Heart right ventricle (tissue), 16 donors: ENCODE results near the gene TRABD2B. TPM values are rescaled to one million over a fixed set of nuclear protein-coding genes. Genes with fewer than 3 reads are reported as not detected.

Experiments
- ATAC-seq, 8 donors: fragments of 200-7000 bp; cut with Tn5 transposase; one replicate each; pipeline ENCODE4 v1.9.1; 2020; ENCODE audit warnings: mild to moderate bottlenecking in 8 of 8, moderate library complexity in 8 of 8, moderate number of reproducible peaks in 1 of 8
- DNase-seq, 2 donors: peaks; one replicate each; pipeline ENCODE4 v3.0.0-alpha.2; 2020
- H3K27ac ChIP-seq, 10 donors: fragments of 200-600 bp; sonication (generic) in 2 of 10; one replicate each; pipeline versions ENCODE4 v1.5.0 to v1.8.0; 2020 to 2022; ENCODE audit warnings: mild to moderate bottlenecking in 3 of 10
- H3K27me3 ChIP-seq, 7 donors: fragments of 200-600 bp; one replicate each; pipeline ENCODE4 v1.8.0; 2021 to 2022; ENCODE audit warnings: mild to moderate bottlenecking in 2 of 7
- H3K36me3 ChIP-seq, 9 donors: fragments of 200-600 bp; sonication (generic) in 1 of 9; one replicate each; pipeline versions ENCODE4 v1.5.0 to v1.8.0; 2020 to 2022; ENCODE audit warnings: mild to moderate bottlenecking in 2 of 9
- H3K4me1 ChIP-seq, 9 donors: fragments of 200-600 bp; sonication (generic) in 1 of 9; one replicate each; pipeline versions ENCODE4 v1.5.0 to v1.8.0; 2020 to 2022; ENCODE audit warnings: mild to moderate bottlenecking in 4 of 9
- H3K4me3 ChIP-seq, 10 donors: fragments of 200-600 bp; sonication (generic) in 2 of 10; one replicate each; pipeline versions ENCODE4 v1.5.0 to v1.8.0; 2020 to 2022; ENCODE audit warnings: mild to moderate bottlenecking in 7 of 10, moderate library complexity in 2 of 10
- H3K9me3 ChIP-seq, 11 donors: fragments of 200-600 bp in 10 of 11; sonication (generic) in 2 of 11; one replicate each; pipeline versions ENCODE4 v1.5.0 to v1.8.0; 2013 to 2022; ENCODE audit warnings: mild to moderate bottlenecking in 2 of 11, control low read depth in 1 of 11, moderate library complexity in 1 of 11
- CTCF ChIP-seq, 9 donors: fragments of 200-600 bp; sonication (generic) in 2 of 9; IDR thresholded peaks; one replicate each; pipeline versions ENCODE4 v1.5.0 to v1.8.0; 2021 to 2022; ENCODE audit warnings: antibody characterized with exemption in 9 of 9, mild to moderate bottlenecking in 5 of 9, moderate library complexity in 1 of 9
- WGBS, 2 donors: extraction: QIAGEN DNeasy Blood & Tissue Kit; methylation state at CpG; one replicate each; pipeline ENCODE4 v1.1.7; 2013; ENCODE audit warnings: inconsistent platforms in 1 of 2; 5-methylcytosine and 5-hydroxymethylcytosine counted together
- intact Hi-C, 10 donors: fragments of 100-400 bp; cut with DNase I; formaldehyde crosslinking; loops; one replicate each; pipeline versions ENCODE4 v1.11.1 to v1.14.2; 2022
- polyA plus RNA-seq, 2 donors: library from polyadenylated mRNA; stranded (reverse); fragments of 200-250 nt; gene quantifications; one replicate each; pipeline ENCODE4 v1.2.3, GENCODE V29; 2013
- total RNA-seq, 10 donors: library from RNA; stranded (reverse); fragmentation: NEBNext Ultra II Directional in 3 of 10; extraction: Animal tissue kit (Norgen Biotek cat#: 25700) in 3 of 10; gene quantifications; one replicate each; pipeline versions ENCODE4 v1.2.1 to v1.2.4, GENCODE V29; 2021 to 2023
- donor health status: Arrhythmogenic right ventricular cardiomyopathy.
- donor health status: ischemic (EF 13 %, LVEDD 7.1; RV severe dilation, severe dysfunction).
- donor health status: healthy with polysubstance abuse.
- donor health status: DM: no; HTN: yes; CAD: no.
- donor health status: DM: no; HTN: no; CAD: no.
- donor health status: ischemic (EF 25% LVEDD 6.9; RV normal size, moderate dysfunction).
- donor health status: ischemic (EF 25% LVEDD 5.7; RV mildly dilated, moderate dysfunction).
- donor health status: healthy.
- donor health status: DM: yes; HTN: yes; CAD: no.
- donor health status: Ischemic cardiomyopathy.
- donor health status: ischemic (EF 35%, LVEDD 5.7; RV mildly dilated, moderate dysfunction).
- donor health status: nonischemic (EF 11% LVEDD 7.7; RV severe dilation, severe dysfunction).
- donor health status: DM: yes; HTN: yes; CAD: no.
- donor health status: PGD.
- donor health status: ischemic (EF 29% LVEDD 5.4; RV normal size, mild dysfunction).
- donor health status: nonischemic (EF 23%, LVEDD 6.1; RV moderate dilation, normal function).

The TRABD2B gene
- total and polyA plus RNA-seq, 12 donors: 0.21 to 1.1 (median 0.53) TPM

- Histone ChIP-seq H3K36me3 (no peaks in the 10 kb centered on the region), H3K9me3 (no peaks in the 10 kb centered on the region), H3K27ac (no peak overlapping the region), H3K27me3 (no peaks in the 10 kb centered on the region), H3K4me3 (no peak overlapping the region), H3K4me1 (peaks cover 0 to 4% (median 0%) of the 10 kb centered on the region in 9 donors)
- no peak for TF ChIP-seq CTCF (IDR thresholded peaks at IDR 0.05)
- WGBS, 2 donors: 85 to 94% methylated on average over 3 of the region's 3 CpGs
- DNase-seq: no peak
- intact Hi-C loops: no loop called here
- no peak for ATAC-seq
Observed at GRCh38 chr1:47969478-47969877, 27.7 kb downstream of the TRABD2B start.

- intact Hi-C loops: no loop called here
- no peaks in the 10 kb centered on the region for H3K9me3 ChIP-seq
- TF ChIP-seq CTCF (IDR thresholded peaks at IDR 0.05): no peak
- H3K27me3 ChIP-seq: no peaks in the 10 kb centered on the region
- ATAC-seq (no peak), DNase-seq (no peak)
- peaks cover 0 to 6% (median 0%) of the 10 kb centered on the region in 9 donors for H3K4me1 ChIP-seq
- 94 to 98% methylated on average over 3 of the region's 3 CpGs for WGBS, 2 donors
- H3K4me3 ChIP-seq: no peak overlapping the region
- H3K36me3 ChIP-seq: no peaks in the 10 kb centered on the region
- no peak overlapping the region for H3K27ac ChIP-seq
Observed at GRCh38 chr1:47968556-47968888, 28.7 kb downstream of the TRABD2B start.

DNA sequence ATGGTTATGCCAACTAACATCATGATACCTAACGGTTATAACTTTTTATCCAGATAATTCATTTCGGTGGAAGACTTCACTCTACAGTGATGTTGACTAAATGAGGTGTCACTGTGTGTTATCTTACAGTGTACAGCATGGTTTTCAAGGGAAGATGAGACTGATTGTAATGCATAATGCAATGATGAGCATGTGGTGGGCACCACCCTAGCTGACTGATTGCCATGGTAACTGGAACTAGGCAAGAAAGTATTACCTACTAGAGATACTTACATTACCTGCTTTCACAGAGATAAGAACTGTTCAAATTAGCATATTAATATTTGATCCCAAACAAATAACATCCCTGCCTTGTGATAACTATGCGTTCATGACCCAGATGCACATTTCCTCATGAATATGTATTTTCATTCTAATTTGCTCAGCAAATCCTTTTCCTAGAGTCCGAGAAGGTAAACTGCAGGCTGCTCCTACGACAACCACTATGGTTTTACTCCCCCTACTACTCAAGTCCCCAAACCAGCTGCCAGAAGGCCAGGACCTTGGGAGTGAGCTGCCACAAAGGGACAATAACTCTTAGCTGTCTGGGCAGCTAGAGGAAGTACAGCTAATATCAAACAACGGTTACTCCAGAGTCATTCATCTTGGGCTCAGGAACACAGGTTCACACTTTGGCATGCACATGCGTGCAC lies 29.2 kb downstream of the TRABD2B start:
- intact Hi-C loops: no loop called here
- no peak for TF ChIP-seq CTCF (IDR thresholded peaks at IDR 0.05)
- no peak for ATAC-seq

GRCh38 chr1:47965816-47966215 lies 31.4 kb downstream of the TRABD2B start:
- DNase-seq (no peak), ATAC-seq (no peak)
- WGBS, 2 donors: 87 to 91% methylated on average over 4 of the region's 4 CpGs
- H3K9me3 ChIP-seq: no peaks in the 10 kb centered on the region
- peaks cover 0 to 5% (median 0%) of the 10 kb centered on the region in 7 donors for H3K27me3 ChIP-seq
- H3K27ac ChIP-seq: no peak overlapping the region
- no peak for TF ChIP-seq CTCF (IDR thresholded peaks at IDR 0.05)
- no peaks in the 10 kb centered on the region for H3K36me3 ChIP-seq
- no peak overlapping the region for H3K4me3 ChIP-seq
- intact Hi-C loops: no loop called here
- peaks cover 0 to 9% (median 0%) of the 10 kb centered on the region in 9 donors for H3K4me1 ChIP-seq

More for the DNA sequence above, 29.2 kb downstream of the TRABD2B start:
- 84 to 90% methylated on average over 7 of the region's 7 CpGs for WGBS, 2 donors
- no peaks in the 10 kb centered on the region for H3K9me3 ChIP-seq
- no peak for DNase-seq
- H3K27me3 ChIP-seq: no peaks in the 10 kb centered on the region
- H3K36me3 ChIP-seq: no peaks in the 10 kb centered on the region
- no peak overlapping the region for H3K4me3 ChIP-seq
- H3K27ac ChIP-seq: no peak overlapping the region
- peaks cover 0 to 9% (median 0%) of the 10 kb centered on the region in 9 donors for H3K4me1 ChIP-seq
